ENCODE measurements around the gene HSP90AB1.

HSP90AB1 gene

DNA sequence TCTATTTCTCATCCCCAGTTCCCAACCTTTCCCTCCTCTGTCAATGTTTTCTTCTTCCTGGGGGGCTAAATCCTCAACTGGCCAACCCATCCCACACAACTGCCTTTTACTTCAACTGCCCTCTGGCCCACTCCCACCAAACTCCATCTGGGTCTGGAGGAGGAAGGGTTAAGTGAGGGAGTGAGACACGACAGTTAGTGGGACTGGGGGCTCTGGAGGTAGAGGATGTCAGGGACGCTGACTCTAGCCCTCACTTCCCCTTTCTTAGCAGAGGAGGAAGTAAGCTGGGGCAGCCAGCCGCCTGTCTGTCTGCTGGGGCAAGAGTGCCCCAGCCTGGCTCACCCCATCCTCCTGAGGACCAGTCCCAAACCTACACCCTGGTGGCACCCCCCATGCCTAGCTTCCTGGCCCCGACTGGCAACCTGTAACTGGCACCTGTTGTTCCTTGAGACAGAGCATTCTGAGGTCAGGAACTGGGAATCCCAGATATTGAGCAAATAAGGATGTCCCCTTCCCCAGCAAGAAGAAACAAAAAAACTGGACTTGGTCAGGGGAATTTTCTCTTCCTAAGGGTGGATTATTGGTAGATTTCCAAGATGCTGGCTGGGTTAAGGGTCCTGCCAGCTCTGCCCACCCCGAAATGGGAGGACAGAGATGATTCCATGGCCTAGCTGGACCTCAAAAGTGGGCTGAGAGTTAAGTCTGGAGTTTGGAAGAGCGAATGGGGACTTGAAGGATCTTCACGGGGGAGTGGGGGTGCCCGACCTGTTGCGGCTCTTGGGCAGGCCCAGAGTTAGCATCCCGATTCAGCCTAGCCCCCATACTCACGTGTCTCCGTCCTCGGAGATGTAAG is 17.5 kb downstream of the HSP90AB1 start:
- TF ChIP-seq Cebpa-rat (IDR thresholded peaks at IDR 0.05), result no peak
- Histone ChIP-seq H3K36me3 (peaks cover 24 to 40% (median 33%) of the 10 kb centered on the region in 11 experiments), H3K27me3 (peaks cover 13 to 17% (median 15%) of the 10 kb centered on the region in 11 experiments), H3K9me3 (replicated peaks in 1 of 11) (no peaks in the 10 kb centered on the region), H3K27ac (peak overlapping the region; percentile 76 to 94 (median 91)), H3K4me3 (peak overlapping the region; percentile 72 to 98 (median 94)), H3K9ac (peak overlapping the region; percentile 82 to 95 (median 91)), H3K4me1 (peaks cover 58 to 73% (median 66%) of the 10 kb centered on the region in 10 experiments), H3K4me2 (peak overlapping the region; percentile 95 to 100 (median 99)), H4K20me1 (peaks cover 19 to 64% (median 52%) of the 10 kb centered on the region in 11 experiments; a peak in 21 of 22 replicates)

DNA sequence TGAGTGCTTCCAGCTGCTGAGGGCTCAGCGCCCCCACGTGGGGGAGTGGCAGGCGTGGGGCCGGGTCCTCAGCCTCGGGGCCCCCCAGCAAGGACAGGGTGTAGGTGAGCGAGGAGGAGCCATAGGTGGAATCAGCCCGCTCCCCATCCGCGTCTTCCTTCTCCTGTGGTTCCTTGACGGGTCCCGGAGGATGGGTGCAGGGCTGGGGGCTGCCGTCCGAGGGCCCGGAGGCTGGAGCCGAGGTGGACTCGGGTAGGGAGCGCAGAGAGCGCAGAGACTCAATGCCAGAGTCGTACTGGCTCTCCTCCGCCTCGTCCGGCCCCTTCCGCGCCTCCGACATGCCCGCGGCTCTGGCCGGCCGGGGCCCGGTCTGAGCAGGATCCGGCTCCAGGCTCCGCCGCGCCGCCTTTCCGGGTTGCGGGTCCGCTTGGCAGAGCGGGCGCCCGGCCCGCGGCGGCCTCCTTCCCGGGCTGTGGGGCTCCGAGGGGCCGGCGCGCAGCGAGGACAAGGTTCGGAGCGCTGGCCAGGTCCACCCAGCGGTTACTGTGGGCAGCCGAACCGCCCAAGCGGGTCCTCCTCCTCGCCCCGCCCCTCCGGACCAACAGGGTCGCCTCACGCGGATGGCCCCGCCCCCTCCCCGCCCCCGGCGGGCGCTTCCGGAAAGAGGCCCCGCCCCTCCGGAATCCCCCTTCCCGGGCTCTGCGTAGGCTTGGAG is 18.3 kb downstream of the HSP90AB1 start, which contains the start of gene NFKBIE:
Gene NFKBIE (minus strand): TSS at position 545 of the 715 bp plus-strand sequence. CDS start 205 bp downstream, at position 340.
- H3K27me3 ChIP-seq, result peaks cover 21 to 25% (median 22%) of the 10 kb centered on the region in 11 experiments
- no peak for TF ChIP-seq Cebpa-rat (IDR thresholded peaks at IDR 0.05)
- peak within 1 kb of the TSS; percentile 95 to 100 (median 99) for H3K4me2 ChIP-seq
- H3K4me3 ChIP-seq, result peak within 1 kb of the TSS; percentile 72 to 98 (median 94)
- H3K4me1 ChIP-seq, result peaks cover 57 to 76% (median 66%) of the 10 kb centered on the region in 10 experiments
- peak within 1 kb of the TSS; percentile 82 to 95 (median 91) for H3K9ac ChIP-seq
- peaks cover 17 to 32% (median 25%) of the 10 kb centered on the region in 11 experiments for H3K36me3 ChIP-seq
- H3K9me3 ChIP-seq (replicated peaks in 1 of 11), result no peaks in the 10 kb centered on the region
- H3K27ac ChIP-seq, result peak within 1 kb of the TSS; percentile 76 to 94 (median 91)
- peaks cover 14 to 65% (median 52%) of the 10 kb centered on the region in 11 experiments; a peak in 21 of 22 replicates for H4K20me1 ChIP-seq

DNA sequence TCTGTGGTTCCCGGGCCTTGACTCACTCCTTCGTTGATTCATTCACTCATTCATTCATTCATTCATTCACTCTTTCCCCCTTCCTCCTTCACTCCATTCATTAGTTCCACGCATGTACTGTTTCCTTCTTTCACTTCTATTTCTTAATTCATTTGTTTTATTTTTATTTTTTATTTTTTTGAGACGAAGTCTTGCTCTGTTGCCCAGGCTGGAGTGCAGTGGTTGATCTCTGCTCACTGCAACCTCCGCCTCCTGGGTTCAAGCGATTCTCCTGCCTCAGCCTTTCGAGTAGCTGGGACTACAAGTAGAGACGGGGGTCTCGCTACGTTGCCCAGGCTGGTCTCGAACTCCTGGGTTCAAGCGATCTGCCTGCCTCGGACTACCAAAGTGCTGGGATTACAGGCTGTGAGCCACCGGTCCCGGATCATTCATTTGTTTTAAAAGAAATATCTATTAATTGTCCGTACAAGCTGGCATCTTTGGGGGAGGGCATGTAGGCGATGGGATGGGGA is 18.9 kb downstream of the HSP90AB1 start:
- Histone ChIP-seq H3K27ac (peak overlapping the region in 7 of 11 experiments; percentile 26 to 94 (median 55); a peak in 11 of 22 replicates), H3K27me3 (peaks cover 27 to 31% (median 29%) of the 10 kb centered on the region in 11 experiments), H3K36me3 (peaks cover 13 to 26% (median 20%) of the 10 kb centered on the region in 11 experiments), H3K4me2 (peak overlapping the region in 10 of 11 experiments; percentile 9 to 98 (median 70); a peak in 19 of 22 replicates), H3K9ac (peak overlapping the region in 5 of 11 experiments; percentile 4 to 94 (median 90); a peak in 5 of 22 replicates), H3K4me3 (peak overlapping the region in 9 of 10 experiments; percentile 83 to 98 (median 95); a peak in 11 of 20 replicates), H4K20me1 (peaks cover 11 to 58% (median 47%) of the 10 kb centered on the region in 11 experiments; a peak in 21 of 22 replicates), H3K9me3 (replicated peaks in 1 of 11) (no peaks in the 10 kb centered on the region), H3K4me1 (peaks cover 51 to 70% (median 60%) of the 10 kb centered on the region in 10 experiments)
- TF ChIP-seq Cebpa-rat (IDR thresholded peaks at IDR 0.05), result no peak

DNA sequence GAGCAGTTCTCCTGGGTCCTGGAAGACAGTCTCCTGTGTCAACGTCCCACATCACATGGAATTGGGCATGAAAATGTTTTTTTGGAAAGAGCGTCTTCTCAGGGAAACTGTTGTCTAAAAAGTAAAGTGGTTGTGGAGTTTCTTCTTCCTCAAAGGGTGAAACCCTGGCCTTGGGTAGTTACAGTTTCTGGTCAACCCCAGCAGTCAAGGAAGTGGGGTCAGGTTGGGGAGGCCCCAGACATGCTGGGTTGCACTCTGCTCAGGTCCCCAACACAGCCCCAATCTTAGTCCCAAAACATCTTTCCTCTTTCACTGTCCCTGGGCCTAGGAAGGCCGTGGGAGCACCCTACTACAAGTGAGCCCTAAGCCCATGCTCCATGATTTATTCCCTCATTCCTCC is 19.4 kb downstream of the HSP90AB1 start:
- H3K9me3 ChIP-seq (replicated peaks in 1 of 11), result no peaks in the 10 kb centered on the region
- H3K4me1 ChIP-seq, result peaks cover 45 to 64% (median 55%) of the 10 kb centered on the region in 10 experiments
- peaks cover 6 to 59% (median 44%) of the 10 kb centered on the region in 11 experiments; a peak in 21 of 22 replicates for H4K20me1 ChIP-seq
- no peak overlapping the region for H3K9ac ChIP-seq
- peak overlapping the region in 7 of 11 experiments; percentile 56 to 98 (median 71); a peak in 12 of 22 replicates for H3K4me2 ChIP-seq
- H3K27ac ChIP-seq, result peak overlapping the region in 4 of 11 experiments; percentile 53 to 94 (median 59); a peak in 6 of 22 replicates
- H3K36me3 ChIP-seq, result peaks cover 7 to 21% (median 15%) of the 10 kb centered on the region in 11 experiments
- no peak for TF ChIP-seq Cebpa-rat (IDR thresholded peaks at IDR 0.05)
- H3K27me3 ChIP-seq, result peaks cover 32 to 36% (median 34%) of the 10 kb centered on the region in 11 experiments
- H3K4me3 ChIP-seq, result no peak overlapping the region

GRCh38 chr6:44267252-44267651 is 20.4 kb downstream of the HSP90AB1 start:
- Histone ChIP-seq H3K36me3 (peaks cover 0 to 12% (median 6%) of the 10 kb centered on the region in 11 experiments; a peak in 20 of 22 replicates), H3K4me1 (peaks cover 36 to 55% (median 46%) of the 10 kb centered on the region in 10 experiments), H3K27ac (no peak overlapping the region), H4K20me1 (peaks cover 0 to 57% (median 40%) of the 10 kb centered on the region in 11 experiments; a peak in 21 of 22 replicates), H3K9me3 (replicated peaks in 1 of 11) (no peaks in the 10 kb centered on the region), H3K27me3 (peaks cover 41 to 45% (median 43%) of the 10 kb centered on the region in 11 experiments), H3K9ac (no peak overlapping the region), H3K4me2 (peak overlapping the region in 2 of 11 experiments; percentile 71 to 74; a peak in 1 of 22 replicates), H3K4me3 (no peak overlapping the region)
- TF ChIP-seq Cebpa-rat (IDR thresholded peaks at IDR 0.05), result no peak

DNA sequence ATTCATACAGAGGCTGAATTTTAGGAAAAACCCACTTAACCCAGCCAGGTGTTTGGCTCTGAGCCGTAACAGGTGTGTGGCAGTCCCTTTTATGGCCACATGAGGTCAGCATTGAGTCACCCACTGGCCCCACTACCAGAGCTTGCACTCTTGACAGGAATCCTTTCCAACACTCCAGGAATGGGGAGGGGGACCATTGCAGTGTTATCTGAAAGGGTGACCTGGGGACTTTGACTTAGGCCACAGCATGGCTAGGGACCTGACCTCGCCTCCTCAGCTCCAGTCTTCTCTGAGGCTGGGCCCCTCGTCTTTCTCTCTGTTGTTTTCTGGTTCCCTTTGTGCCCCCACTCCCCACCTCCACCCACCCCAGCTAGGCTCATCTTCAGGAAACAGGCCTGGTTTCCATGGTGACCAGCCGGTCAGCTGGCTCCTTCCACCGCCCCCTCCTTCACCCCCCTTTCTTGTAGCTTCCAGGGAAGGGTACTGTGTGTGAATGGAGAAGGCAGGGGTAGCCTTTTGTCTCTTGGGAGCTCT is 21.3 kb downstream of the HSP90AB1 start:
- Histone ChIP-seq H4K20me1 (peaks cover 0 to 49% (median 31%) of the 10 kb centered on the region in 11 experiments; a peak in 19 of 22 replicates), H3K36me3 (peaks cover 0 to 2% (median 0%) of the 10 kb centered on the region in 11 experiments; a peak in 3 of 22 replicates), H3K27ac (no peak overlapping the region), H3K4me2 (peak overlapping the region in 10 of 11 experiments; percentile 2 to 67 (median 52); a peak in 14 of 22 replicates), H3K9me3 (replicated peaks in 1 of 11) (no peaks in the 10 kb centered on the region), H3K27me3 (peaks cover 51 to 55% (median 52%) of the 10 kb centered on the region in 11 experiments), H3K4me3 (no peak overlapping the region), H3K4me1 (peaks cover 27 to 46% (median 37%) of the 10 kb centered on the region in 10 experiments), H3K9ac (no peak overlapping the region)
- no peak for TF ChIP-seq Cebpa-rat (IDR thresholded peaks at IDR 0.05)

GRCh38 chr6:44269178-44269920 is 22.4 kb downstream of the HSP90AB1 start:
- Histone ChIP-seq H3K4me3 (no peak overlapping the region), H3K27me3 (peaks cover 52 to 64% (median 58%) of the 10 kb centered on the region in 11 experiments), H3K4me2 (peak overlapping the region in 8 of 11 experiments; percentile 32 to 60 (median 42); a peak in 8 of 22 replicates), H3K4me1 (peaks cover 18 to 42% (median 28%) of the 10 kb centered on the region in 10 experiments), H3K27ac (no peak overlapping the region), H3K9ac (no peak overlapping the region), H3K36me3 (no peaks in the 10 kb centered on the region), H3K9me3 (replicated peaks in 1 of 11) (no peaks in the 10 kb centered on the region), H4K20me1 (peaks cover 0 to 44% (median 20%) of the 10 kb centered on the region in 11 experiments; a peak in 13 of 22 replicates)
- no peak for TF ChIP-seq Cebpa-rat (IDR thresholded peaks at IDR 0.05)

Data from BLaER1 treated with 17β-estradiol and CSF1 and Interleukin-3, amounts not matched to agents 10 nM and 100 nM (cell line).